HepG2 (cell line): ENCODE measurements around the gene MTHFD1. TPM values are rescaled to one million over a fixed set of nuclear protein-coding genes. Genes with fewer than 3 reads are reported as not detected.

Experiments
- ARNT2 ChIP-seq: sonication (generic); formaldehyde crosslinking; IDR thresholded peaks from 2 replicates; pipeline ENCODE4 v1.8.0; 2022; ENCODE audit warnings: mild to moderate bottlenecking, low read depth, missing genetic modification reagents, moderate library complexity
- GTF3A ChIP-seq: sonication (generic); formaldehyde crosslinking; conservative IDR thresholded peaks from 2 replicates; pipeline ENCODE4 v1.4.0; 2020; ENCODE audit warnings: mild to moderate bottlenecking, missing genetic modification reagents
- MAFF ChIP-seq: IDR thresholded peaks from 2 replicates; pipeline ENCODE4 v1.6.1; 2011; ENCODE audit warnings: low read depth, low read length, improper control_type of control experiment
- MBNL3 ChIP-seq: fragments of 250-450 bp; sonication (Bioruptor Pico); conservative IDR thresholded peaks from 2 replicates; pipeline ENCODE4 v1.8.0; 2022; ENCODE audit warnings: mild to moderate bottlenecking, inconsistent platforms
- MED13 ChIP-seq: sonication (generic); formaldehyde crosslinking; IDR thresholded peaks from 2 replicates; pipeline ENCODE4 v1.5.0; 2020; ENCODE audit warnings: missing genetic modification reagents
- MEIS1 ChIP-seq: sonication (generic); formaldehyde crosslinking; IDR thresholded peaks from 2 replicates; pipeline ENCODE4 v1.9.0; 2021; ENCODE audit warnings: mild to moderate bottlenecking, missing genetic modification reagents, moderate library complexity, borderline replicate concordance
- PHB2 ChIP-seq: fragments of 450-650 bp; IDR thresholded peaks from 2 replicates; pipeline ENCODE4 v1.6.1; 2018; ENCODE audit not compliant: partially characterized antibody
- PHF21A ChIP-seq: sonication (generic); formaldehyde crosslinking; IDR thresholded peaks from 2 replicates; pipeline ENCODE4 v1.5.0; 2020; ENCODE audit warnings: mild to moderate bottlenecking, missing genetic modification reagents
- PITX1 ChIP-seq: sonication (generic); formaldehyde crosslinking; IDR thresholded peaks from 2 replicates; pipeline ENCODE4 v1.5.1; 2020; ENCODE audit warnings: mild to moderate bottlenecking, missing genetic modification reagents
- SMARCE1 ChIP-seq: fragments of 450-650 bp; IDR thresholded peaks from 2 replicates; pipeline ENCODE4 v1.6.1; 2017; ENCODE audit warnings: borderline replicate concordance
- SOX13 ChIP-seq, 3 experiments: fragments of 450-650 bp in 1 of 3; sonication (generic) in 1 of 3; formaldehyde crosslinking in 1 of 3; IDR thresholded peaks in 2 of 3; conservative IDR thresholded peaks in 1 of 3; 2 replicates each; pipeline versions ENCODE4 v1.5.0 to v1.6.1; 2016 to 2020; ENCODE audit warnings: antibody characterized with exemption in 1 of 3, mild to moderate bottlenecking in 1 of 3, missing compliant biosample characterization in 1 of 3, missing genetic modification reagents in 1 of 3, moderate library complexity in 1 of 3
- SUZ12 ChIP-seq: fragments of 150-350 bp; IDR thresholded peaks from 2 replicates; pipeline ENCODE4 v1.6.1; 2014; ENCODE audit warnings: low read depth, low read length
- TGIF2 ChIP-seq: IDR thresholded peaks from 2 replicates; pipeline ENCODE4 v1.6.1; 2016; ENCODE audit warnings: control low read depth, missing compliant biosample characterization
- ZNF160 ChIP-seq: sonication (generic); formaldehyde crosslinking; IDR thresholded peaks from 2 replicates; pipeline ENCODE4 v1.8.0; 2022; ENCODE audit warnings: mild to moderate bottlenecking, inconsistent platforms, missing genetic modification reagents
- ZNF441 ChIP-seq: sonication (generic); formaldehyde crosslinking; IDR thresholded peaks from 2 replicates; pipeline ENCODE4 v1.7.0; 2021; ENCODE audit warnings: missing genetic modification reagents, borderline replicate concordance
- ZNF501 ChIP-seq: sonication (generic); formaldehyde crosslinking; IDR thresholded peaks from 2 replicates; pipeline ENCODE4 v1.5.1; 2020; ENCODE audit warnings: mild to moderate bottlenecking, moderate library complexity, missing genetic modification reagents
- ZNF776 ChIP-seq: sonication (generic); formaldehyde crosslinking; IDR thresholded peaks from 2 replicates; pipeline ENCODE4 v1.4.0; 2020; ENCODE audit warnings: mild to moderate bottlenecking, missing genetic modification reagents
- ZSCAN9 ChIP-seq: IDR thresholded peaks from 2 replicates; pipeline ENCODE4 v1.6.1; 2016; ENCODE audit warnings: borderline replicate concordance
- polyA plus RNA-seq, 8 experiments: library from polyadenylated mRNA; depleted of rRNA in 3 of 8; stranded (reverse) in 7 of 8; unstranded in 1 of 8; fragments of >200 nt; fragmentation: Illumina TruSeq in 4 of 8; extraction: Trizol in 4 of 8; gene quantifications; 2 replicates each; pipeline versions ENCODE4 v1.2.1 to v1.2.3, GENCODE V29; 2011 to 2016; ENCODE audit warnings: low read depth in 4 of 8, missing spikeins in 1 of 8, mixed read lengths in 1 of 8; ENCODE audit not compliant: insufficient read depth in 1 of 8
- total RNA-seq, 5 experiments: library from RNA; depleted of rRNA; stranded (reverse); fragments of >200 nt; fragmentation: Illumina TruSeq; extraction: Trizol; gene quantifications; 2 replicates each; pipeline ENCODE4 v1.2.3, GENCODE V29; 2016; ENCODE audit warnings: low read depth in 1 of 5
- TF ChIP-seq, protein P1 (sequence below): sonication (generic); formaldehyde crosslinking; IDR thresholded peaks from 2 replicates; pipeline ENCODE4 v1.8.0; 2022; ENCODE audit warnings: mild to moderate bottlenecking, missing genetic modification reagents, moderate library complexity
- TF ChIP-seq, protein P2 (sequence below): sonication (generic); formaldehyde crosslinking; IDR thresholded peaks from 2 replicates; pipeline ENCODE4 v1.9.0; 2021; ENCODE audit warnings: missing genetic modification reagents, borderline replicate concordance
- TF ChIP-seq, protein P3 (sequence below): sonication (generic); formaldehyde crosslinking; IDR thresholded peaks from 2 replicates; pipeline ENCODE4 v1.8.0; 2022; ENCODE audit warnings: mild to moderate bottlenecking, missing genetic modification reagents, borderline replicate concordance
- TF ChIP-seq, protein P4 (sequence below): sonication (generic); formaldehyde crosslinking; IDR thresholded peaks from 2 replicates; pipeline ENCODE4 v1.5.0; 2020; ENCODE audit warnings: missing genetic modification reagents
- TF ChIP-seq, protein P5 (sequence below): fragments of 450-650 bp; IDR thresholded peaks from 2 replicates; pipeline ENCODE4 v1.6.1; 2017; ENCODE audit warnings: mild to moderate bottlenecking

Gene MTHFD1
- total and polyA plus RNA-seq, 2 of the 13 experiments (the other 11 are each of a cell fraction or from before 2014, with no cell fraction given), result 31.0 to 106 TPM

DNA sequence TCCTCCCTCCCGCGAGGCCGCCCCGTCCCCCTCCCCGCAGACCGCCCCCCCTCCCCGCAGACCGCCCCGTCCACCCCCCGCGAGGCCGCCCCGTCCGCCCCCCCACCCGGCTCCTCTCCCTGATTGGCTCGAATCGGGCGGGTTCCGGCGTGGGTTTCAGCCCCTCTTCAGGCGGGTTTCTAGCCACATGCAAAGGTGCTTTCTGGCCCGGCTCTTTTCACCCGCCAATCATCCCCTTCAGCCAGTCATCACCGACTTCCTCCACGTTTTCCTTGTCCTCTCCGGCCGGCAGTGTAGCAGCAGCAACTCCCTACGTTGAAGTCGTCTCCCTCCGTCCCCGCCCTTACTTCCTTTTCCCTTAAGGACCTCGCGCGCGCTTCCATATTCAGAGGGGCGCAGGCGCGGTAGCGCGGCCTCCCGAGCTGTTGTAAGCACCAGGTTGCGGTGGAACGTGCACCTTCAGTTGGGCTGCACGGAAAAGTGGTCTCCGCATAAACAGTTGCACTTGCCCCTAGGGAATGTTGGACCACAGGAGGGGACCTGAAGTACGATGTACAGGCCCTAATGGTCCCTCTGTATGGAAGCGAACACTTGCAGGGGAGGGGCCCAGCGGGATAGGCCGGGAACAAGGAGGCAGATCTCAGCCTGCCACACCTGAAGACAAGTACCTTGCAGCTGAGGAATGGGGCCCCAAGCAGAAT lies 49.4 kb upstream of the MTHFD1 start (continued):
- TF ChIP-seq PHB2 (no peak), ZNF501 (CRISPR knock-in tag) (0 out of 2 replicates have a peak, but pooled peaks have one; percentile 14), GTF3A (no peak), MED13 (no peak), ARNT2 (no peak), MAFF (no peak), SOX13 (IDR thresholded peaks at IDR 0.05) (no peak), SOX13 (CRISPR knock-in tag; conservative IDR thresholded peaks at IDR 0.05 in 1 of 2, IDR thresholded peaks at IDR 0.05 in 1 of 2) (no peak), MEIS1 (CRISPR knock-in tag) (peak; percentile 47; the same call in 1 of the 2 replicates), MBNL3 (CRISPR knock-in tag) (no peak), PHF21A (CRISPR knock-in tag) (0 out of 2 replicates have a peak, but pooled peaks have one; percentile 28), ZNF441 (CRISPR knock-in tag) (peak; percentile 59; the same call in 1 of the 2 replicates), TGIF2 (no peak), SUZ12 (no peak), ZNF776 (CRISPR knock-in tag) (peak; percentile 60; the same call in 1 of the 2 replicates), PITX1 (CRISPR knock-in tag) (peak; percentile 48), SMARCE1 (no peak), ZSCAN9 (CRISPR knock-in tag) (no peak), ZNF160 (CRISPR knock-in tag) (no peak)
- TF ChIP-seq, protein P1, sequence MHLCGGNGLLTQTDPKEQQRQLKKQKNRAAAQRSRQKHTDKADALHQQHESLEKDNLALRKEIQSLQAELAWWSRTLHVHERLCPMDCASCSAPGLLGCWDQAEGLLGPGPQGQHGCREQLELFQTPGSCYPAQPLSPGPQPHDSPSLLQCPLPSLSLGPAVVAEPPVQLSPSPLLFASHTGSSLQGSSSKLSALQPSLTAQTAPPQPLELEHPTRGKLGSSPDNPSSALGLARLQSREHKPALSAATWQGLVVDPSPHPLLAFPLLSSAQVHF (CRISPR knock-in tag), result peak; percentile 19; the same call in 1 of the 2 replicates
- TF ChIP-seq, protein P2, sequence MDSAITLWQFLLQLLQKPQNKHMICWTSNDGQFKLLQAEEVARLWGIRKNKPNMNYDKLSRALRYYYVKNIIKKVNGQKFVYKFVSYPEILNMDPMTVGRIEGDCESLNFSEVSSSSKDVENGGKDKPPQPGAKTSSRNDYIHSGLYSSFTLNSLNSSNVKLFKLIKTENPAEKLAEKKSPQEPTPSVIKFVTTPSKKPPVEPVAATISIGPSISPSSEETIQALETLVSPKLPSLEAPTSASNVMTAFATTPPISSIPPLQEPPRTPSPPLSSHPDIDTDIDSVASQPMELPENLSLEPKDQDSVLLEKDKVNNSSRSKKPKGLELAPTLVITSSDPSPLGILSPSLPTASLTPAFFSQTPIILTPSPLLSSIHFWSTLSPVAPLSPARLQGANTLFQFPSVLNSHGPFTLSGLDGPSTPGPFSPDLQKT (CRISPR knock-in tag), result no peak
- TF ChIP-seq, protein P3, sequence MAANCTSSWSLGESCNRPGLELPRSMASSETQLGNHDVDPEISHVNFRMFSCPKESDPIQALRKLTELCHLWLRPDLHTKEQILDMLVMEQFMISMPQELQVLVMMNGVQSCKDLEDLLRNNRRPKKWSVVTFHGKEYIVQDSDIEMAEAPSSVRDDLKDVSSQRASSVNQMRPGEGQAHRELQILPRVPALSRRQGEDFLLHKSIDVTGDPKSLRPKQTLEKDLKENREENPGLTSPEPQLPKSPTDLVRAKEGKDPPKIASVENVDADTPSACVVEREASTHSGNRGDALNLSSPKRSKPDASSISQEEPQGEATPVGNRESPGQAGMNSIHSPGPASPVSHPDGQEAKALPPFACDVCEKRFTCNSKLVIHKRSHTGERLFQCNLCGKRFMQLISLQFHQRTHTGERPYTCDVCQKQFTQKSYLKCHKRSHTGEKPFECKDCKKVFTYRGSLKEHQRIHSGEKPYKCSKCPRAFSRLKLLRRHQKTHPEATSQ, result no peak
- TF ChIP-seq, protein P4, sequence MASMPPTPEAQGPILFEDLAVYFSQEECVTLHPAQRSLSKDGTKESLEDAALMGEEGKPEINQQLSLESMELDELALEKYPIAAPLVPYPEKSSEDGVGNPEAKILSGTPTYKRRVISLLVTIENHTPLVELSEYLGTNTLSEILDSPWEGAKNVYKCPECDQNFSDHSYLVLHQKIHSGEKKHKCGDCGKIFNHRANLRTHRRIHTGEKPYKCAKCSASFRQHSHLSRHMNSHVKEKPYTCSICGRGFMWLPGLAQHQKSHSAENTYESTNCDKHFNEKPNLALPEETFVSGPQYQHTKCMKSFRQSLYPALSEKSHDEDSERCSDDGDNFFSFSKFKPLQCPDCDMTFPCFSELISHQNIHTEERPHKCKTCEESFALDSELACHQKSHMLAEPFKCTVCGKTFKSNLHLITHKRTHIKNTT (CRISPR knock-in tag), result no peak
- TF ChIP-seq, protein P5, sequence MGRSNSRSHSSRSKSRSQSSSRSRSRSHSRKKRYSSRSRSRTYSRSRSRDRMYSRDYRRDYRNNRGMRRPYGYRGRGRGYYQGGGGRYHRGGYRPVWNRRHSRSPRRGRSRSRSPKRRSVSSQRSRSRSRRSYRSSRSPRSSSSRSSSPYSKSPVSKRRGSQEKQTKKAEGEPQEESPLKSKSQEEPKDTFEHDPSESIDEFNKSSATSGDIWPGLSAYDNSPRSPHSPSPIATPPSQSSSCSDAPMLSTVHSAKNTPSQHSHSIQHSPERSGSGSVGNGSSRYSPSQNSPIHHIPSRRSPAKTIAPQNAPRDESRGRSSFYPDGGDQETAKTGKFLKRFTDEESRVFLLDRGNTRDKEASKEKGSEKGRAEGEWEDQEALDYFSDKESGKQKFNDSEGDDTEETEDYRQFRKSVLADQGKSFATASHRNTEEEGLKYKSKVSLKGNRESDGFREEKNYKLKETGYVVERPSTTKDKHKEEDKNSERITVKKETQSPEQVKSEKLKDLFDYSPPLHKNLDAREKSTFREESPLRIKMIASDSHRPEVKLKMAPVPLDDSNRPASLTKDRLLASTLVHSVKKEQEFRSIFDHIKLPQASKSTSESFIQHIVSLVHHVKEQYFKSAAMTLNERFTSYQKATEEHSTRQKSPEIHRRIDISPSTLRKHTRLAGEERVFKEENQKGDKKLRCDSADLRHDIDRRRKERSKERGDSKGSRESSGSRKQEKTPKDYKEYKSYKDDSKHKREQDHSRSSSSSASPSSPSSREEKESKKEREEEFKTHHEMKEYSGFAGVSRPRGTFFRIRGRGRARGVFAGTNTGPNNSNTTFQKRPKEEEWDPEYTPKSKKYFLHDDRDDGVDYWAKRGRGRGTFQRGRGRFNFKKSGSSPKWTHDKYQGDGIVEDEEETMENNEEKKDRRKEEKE, result no peak
